GM19193 (cell line): ENCODE data around the gene KCNQ1.

ENCODE experiments used
- POLR2A ChIP-seq: IDR thresholded peaks from 4 replicates; pipeline ENCODE4 v1.6.1; 2011; ENCODE audit not compliant: insufficient read depth, insufficient read length; ENCODE audit errors: extremely low read depth

Gene KCNQ1

GRCh38 chr11:2426826-2427521, 17.8 kb upstream of the KCNQ1 start:
- TF ChIP-seq POLR2A, result no peak

GRCh38 chr11:2427721-2428321, 17.0 kb upstream of the KCNQ1 start:
- no peak for TF ChIP-seq POLR2A

GRCh38 chr11:2428322-2428795, 16.4 kb upstream of the KCNQ1 start:
- TF ChIP-seq POLR2A, result no peak

GRCh38 chr11:2431395-2431794, 13.4 kb upstream of the KCNQ1 start:
- no peak for TF ChIP-seq POLR2A

- TF ChIP-seq POLR2A, result no peak
These were observed 12.6 kb upstream of the KCNQ1 start for GRCh38 chr11:2432171-2432621.

- TF ChIP-seq POLR2A, result no peak
These were observed 12.2 kb upstream of the KCNQ1 start for GRCh38 chr11:2432628-2433071.

- no peak for TF ChIP-seq POLR2A
These were observed 11.5 kb upstream of the KCNQ1 start for GRCh38 chr11:2433106-2433925.

GRCh38 chr11:2434008-2434407, 10.8 kb upstream of the KCNQ1 start:
- no peak for TF ChIP-seq POLR2A

- no peak for TF ChIP-seq POLR2A
These were observed 10.1 kb upstream of the KCNQ1 start for GRCh38 chr11:2434506-2435255.

- no peak for TF ChIP-seq POLR2A
These were observed 9.4 kb upstream of the KCNQ1 start for GRCh38 chr11:2435288-2436012.

- TF ChIP-seq POLR2A, result no peak
These were observed 8.7 kb upstream of the KCNQ1 start for GRCh38 chr11:2436013-2436520.

- TF ChIP-seq POLR2A, result no peak
These were observed 8.2 kb upstream of the KCNQ1 start for GRCh38 chr11:2436521-2437031.

GRCh38 chr11:2437516-2437915, 7.3 kb upstream of the KCNQ1 start:
- TF ChIP-seq POLR2A, result no peak

GRCh38 chr11:2439820-2440219, 5.0 kb upstream of the KCNQ1 start:
- TF ChIP-seq POLR2A, result no peak

- no peak for TF ChIP-seq POLR2A
These were observed 4.2 kb upstream of the KCNQ1 start for GRCh38 chr11:2440646-2441045.

- no peak for TF ChIP-seq POLR2A
These were observed 3.6 kb upstream of the KCNQ1 start for GRCh38 chr11:2441171-2441570.
